Erythroblast (primary cell): ENCODE data around the gene GAREM1.
"Not testable (repeated sequence)": the region's sequence is repeated elsewhere in the genome, so short reads cannot be mapped to it uniquely, and the experiment has no call there.

Experiments used
- DNase-seq, 2 experiments: peaks; one replicate each; lab custom pipeline; 2025; lab: John Stamatoyannopoulos, UW
- GATA1 ChIP-seq: IDR thresholded peaks from 2 replicates; pipeline ENCODE4 v1.6.1; 2011; ENCODE audit warnings: low read depth, mild to moderate bottlenecking, control low read depth, low read length, moderate library complexity
- POLR2A ChIP-seq: IDR thresholded peaks from 2 replicates; pipeline ENCODE4 v1.6.1; 2011; ENCODE audit warnings: mild to moderate bottlenecking, low read length

Gene GAREM1

GRCh38 chr18:32358075-32358474 lies 112.6 kb downstream of the GAREM1 start:
- DNase-seq = no peak
- TF ChIP-seq GATA1 = no peak
- no peak for TF ChIP-seq POLR2A

- no peak for TF ChIP-seq GATA1
- TF ChIP-seq POLR2A = no peak
- no peak for DNase-seq
Measured at GRCh38 chr18:32355896-32356295, 114.8 kb downstream of the GAREM1 start.

DNA sequence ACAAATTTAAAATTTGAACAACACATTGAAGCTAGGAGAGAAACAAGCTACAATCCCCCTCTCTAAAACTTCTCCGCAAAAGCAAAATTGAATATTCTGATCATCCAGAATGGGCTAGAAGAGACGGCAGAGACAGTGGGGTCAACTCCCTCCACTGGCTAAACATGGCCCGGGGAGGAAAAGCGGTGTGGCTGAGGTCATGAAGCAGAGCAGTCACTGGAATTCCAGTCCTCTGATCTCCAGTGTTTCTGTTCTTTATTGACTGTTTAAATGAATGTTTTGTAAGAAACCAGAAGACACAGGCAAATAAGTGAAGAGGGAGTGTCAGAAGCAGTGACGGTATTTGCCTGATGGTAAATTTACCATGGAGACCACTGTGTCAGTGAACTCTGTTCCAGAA lies 116.2 kb downstream of the GAREM1 start:
- no peak for DNase-seq
- TF ChIP-seq GATA1 (no peak), POLR2A (no peak)

DNA sequence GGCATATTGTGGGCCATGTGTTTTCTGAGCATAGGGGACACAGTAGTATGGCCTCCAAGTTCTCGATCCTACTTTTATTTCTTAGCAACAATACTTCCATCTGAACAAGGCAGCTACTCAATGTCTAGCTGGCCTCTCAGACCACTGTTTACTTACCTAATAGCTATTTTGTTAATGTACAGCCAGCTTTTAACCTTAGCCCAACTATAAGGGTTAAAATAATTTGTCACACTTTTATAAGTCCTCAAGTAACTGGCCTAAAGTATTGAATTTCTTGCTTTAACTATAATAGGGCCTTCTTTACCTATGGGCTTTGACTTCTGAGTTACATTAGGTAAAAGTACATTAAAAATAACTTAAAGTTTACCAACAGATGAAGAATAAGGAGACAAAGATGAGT lies 117.4 kb downstream of the GAREM1 start:
- DNase-seq = no peak
- TF ChIP-seq POLR2A (no peak), GATA1 (no peak)

GRCh38 chr18:32351032-32351431 lies 119.7 kb downstream of the GAREM1 start:
- DNase-seq = no peak
- TF ChIP-seq GATA1 (no peak), POLR2A (no peak)

GRCh38 chr18:32349728-32350395 lies 120.8 kb downstream of the GAREM1 start:
- peak in 1 of 2 experiments; percentile 22 for DNase-seq
- TF ChIP-seq POLR2A (no peak), GATA1 (no peak)

DNA sequence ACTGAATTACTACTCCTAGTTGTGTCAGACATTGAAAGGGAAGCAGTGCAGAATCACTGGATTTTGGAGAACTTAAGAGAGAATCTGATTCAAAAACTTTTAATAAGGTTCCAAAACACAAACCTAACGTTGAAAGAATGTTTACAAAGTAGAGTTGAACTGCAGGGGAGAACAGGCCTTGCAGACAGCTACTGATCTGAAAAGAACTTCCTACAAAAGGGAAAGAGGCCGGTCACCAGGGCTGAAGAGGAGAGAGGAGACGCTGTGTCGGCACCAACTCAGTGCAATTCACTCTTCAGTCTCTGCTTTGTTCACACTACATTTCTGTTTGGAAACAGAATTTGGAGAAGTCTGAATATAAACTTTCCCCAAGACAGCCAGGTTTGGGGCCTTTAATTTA lies 124.0 kb downstream of the GAREM1 start:
- TF ChIP-seq GATA1 = no peak
- no peak for TF ChIP-seq POLR2A
- no peak for DNase-seq

- TF ChIP-seq POLR2A = no peak
- no peak for TF ChIP-seq GATA1
- DNase-seq = no peak
Measured at GRCh38 chr18:32343634-32344033, 127.0 kb downstream of the GAREM1 start.

DNA sequence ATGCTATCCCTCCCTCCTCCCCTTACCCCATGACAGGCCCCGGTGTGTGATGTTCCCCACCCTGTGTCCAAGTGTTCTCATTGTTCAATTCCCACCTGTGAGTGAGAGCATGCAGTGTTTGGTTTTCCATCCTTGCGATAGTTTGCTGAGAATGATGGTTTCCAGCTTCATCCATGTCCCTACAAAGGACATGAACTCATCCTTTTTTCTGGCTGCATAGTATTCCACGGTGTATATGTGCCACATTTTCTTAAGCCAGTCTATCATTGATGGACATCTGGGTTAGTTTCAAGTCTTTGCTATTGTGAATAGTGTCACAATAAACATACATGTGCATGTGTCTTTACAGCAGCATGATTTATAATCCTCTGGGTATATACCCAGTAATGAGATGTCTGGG lies 129.6 kb downstream of the GAREM1 start:
- DNase-seq = not testable (repeated sequence)

DNA sequence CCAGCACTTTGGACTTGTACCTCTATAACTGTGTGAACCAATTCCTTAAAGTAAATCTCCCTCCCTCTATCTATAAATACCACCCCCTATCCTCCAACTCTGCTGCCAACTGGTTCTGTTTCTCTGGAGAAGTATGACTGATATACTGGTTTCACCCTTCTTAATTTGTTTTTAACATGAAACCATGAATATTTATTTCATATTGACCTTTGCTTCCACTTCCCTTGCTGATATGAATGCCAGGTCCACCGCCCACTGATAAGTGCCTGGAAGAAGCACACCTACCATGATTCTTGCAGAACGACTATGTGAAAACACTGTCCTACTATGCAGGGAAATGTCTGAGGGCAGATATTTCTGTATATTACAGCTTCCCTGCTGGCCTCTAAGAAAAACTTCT lies 131.6 kb downstream of the GAREM1 start:
- TF ChIP-seq GATA1 (no peak), POLR2A (no peak)
- DNase-seq = no peak

DNA sequence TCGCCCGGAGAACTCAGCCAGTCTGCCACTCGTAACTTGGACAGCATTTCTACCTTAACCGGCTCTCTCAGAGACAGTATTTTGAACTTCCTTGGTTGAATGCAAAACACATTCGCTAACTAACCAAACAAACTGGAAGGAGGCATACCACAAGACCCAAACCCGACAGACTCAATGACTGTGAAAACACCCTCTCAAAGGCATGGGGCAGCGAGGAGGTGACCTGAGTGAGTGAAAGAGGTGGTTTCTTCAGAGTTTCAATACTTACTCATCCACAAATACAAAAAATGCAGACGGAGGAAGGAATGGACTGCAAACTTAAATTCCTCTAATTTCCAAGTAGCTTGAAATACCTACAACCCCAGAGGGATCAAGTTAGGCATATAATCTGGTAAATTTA lies 132.9 kb downstream of the GAREM1 start:
- TF ChIP-seq GATA1 = no peak
- no peak for DNase-seq

- no peak for DNase-seq
- no peak for TF ChIP-seq GATA1
- no peak for TF ChIP-seq POLR2A
Measured at GRCh38 chr18:32337347-32337746, 133.3 kb downstream of the GAREM1 start.

DNA sequence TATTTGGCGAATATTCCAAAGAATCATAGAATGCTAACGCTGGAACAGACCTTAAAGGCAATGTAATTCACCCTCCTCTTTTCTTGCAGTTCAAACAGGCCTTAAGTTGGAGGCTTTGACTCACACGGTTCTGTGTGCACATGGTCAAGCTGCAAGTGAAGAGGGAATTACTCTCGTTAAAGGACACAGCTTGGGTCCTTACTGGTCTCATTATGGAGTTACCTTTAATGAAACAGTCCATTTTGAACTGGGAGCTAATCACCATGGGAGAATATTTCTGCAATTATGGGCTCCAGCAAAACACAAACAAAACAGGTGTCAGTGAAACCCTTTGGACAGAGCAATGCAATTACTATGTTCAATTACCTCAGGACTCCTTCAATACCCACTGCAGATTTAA lies 135.5 kb downstream of the GAREM1 start:
- no peak for DNase-seq
- no peak for TF ChIP-seq POLR2A
- TF ChIP-seq GATA1 = no peak

GRCh38 chr18:32333781-32334180 lies 136.9 kb downstream of the GAREM1 start:
- no peak for DNase-seq
- TF ChIP-seq POLR2A (no peak), GATA1 (no peak)

DNA sequence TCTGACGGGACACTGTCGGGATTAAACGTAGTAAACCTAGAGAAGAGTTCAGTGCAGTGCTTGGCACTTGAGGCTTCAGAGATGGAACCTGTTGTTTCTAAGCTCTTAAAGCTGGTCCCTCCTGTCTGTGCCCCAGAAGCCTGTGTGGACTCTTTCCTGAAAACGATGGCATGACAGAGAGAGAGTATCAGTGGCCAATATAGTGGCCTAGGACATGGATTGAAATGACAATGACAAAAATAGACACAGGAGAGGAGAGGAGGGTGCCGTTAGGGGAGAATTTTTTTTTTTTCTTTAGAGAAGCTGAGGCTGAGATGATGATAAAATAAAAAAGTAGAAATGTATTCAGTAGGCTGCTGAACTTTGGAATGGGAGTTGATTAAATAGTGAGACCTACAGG lies 138.0 kb downstream of the GAREM1 start:
- TF ChIP-seq POLR2A (no peak), GATA1 (no peak)
- DNase-seq = no peak
